Activated gamma-delta T cell treated with Interleukin-2 at 50 U/mL for 16 hours (primary cell): ENCODE measurements around the gene GAS2L1.

Experiments
- DNase-seq: peaks from one replicate; pipeline ENCODE4 v3.0.0-alpha.2; 2020

Gene GAS2L1

GRCh38 chr22:29310065-29310862 lies 3.8 kb downstream of the GAS2L1 start:
- no peak for DNase-seq

GRCh38 chr22:29310863-29311339 lies 4.5 kb downstream of the GAS2L1 start:
- no peak for DNase-seq

- no peak for DNase-seq
Observed at GRCh38 chr22:29311464-29312217, 5.2 kb downstream of the GAS2L1 start.

- DNase-seq = no peak
Observed at GRCh38 chr22:29312218-29313125, 6.0 kb downstream of the GAS2L1 start.

GRCh38 chr22:29313126-29313575 lies 6.7 kb downstream of the GAS2L1 start:
- DNase-seq = no peak

- DNase-seq = no peak
Observed at GRCh38 chr22:29313576-29314466, 7.4 kb downstream of the GAS2L1 start.

GRCh38 chr22:29314537-29315285 lies 8.3 kb downstream of the GAS2L1 start:
- DNase-seq = no peak

GRCh38 chr22:29315286-29316140 lies 9.1 kb downstream of the GAS2L1 start, which contains the start of gene RASL10A:
Gene RASL10A (minus strand): TSS chr22:29315697. CDS start chr22:29315246, 451 bp downstream.
- DNase-seq = no peak

GRCh38 chr22:29316141-29316828 lies 9.8 kb downstream of the GAS2L1 start:
- no peak for DNase-seq

- no peak for DNase-seq
Observed at GRCh38 chr22:29317827-29318454, 11.5 kb downstream of the GAS2L1 start.

GRCh38 chr22:29319072-29319471 lies 12.6 kb downstream of the GAS2L1 start:
- DNase-seq = no peak

- no peak for DNase-seq
Observed at GRCh38 chr22:29320546-29320945, 14.1 kb downstream of the GAS2L1 start.

GRCh38 chr22:29323641-29324040 lies 17.2 kb downstream of the GAS2L1 start:
- DNase-seq = no peak

GRCh38 chr22:29325356-29325755 lies 18.9 kb downstream of the GAS2L1 start:
- no peak for DNase-seq

- DNase-seq = no peak
Observed at GRCh38 chr22:29325785-29326315, 19.4 kb downstream of the GAS2L1 start.

- no peak for DNase-seq
Observed at GRCh38 chr22:29326481-29326880, 20.0 kb downstream of the GAS2L1 start.

GRCh38 chr22:29327089-29327764 lies 20.8 kb downstream of the GAS2L1 start:
- DNase-seq = no peak

GRCh38 chr22:29328055-29328454 lies 21.6 kb downstream of the GAS2L1 start:
- DNase-seq = no peak
